ENCODE measurements around the gene TMEM95.

Gene TMEM95

DNA sequence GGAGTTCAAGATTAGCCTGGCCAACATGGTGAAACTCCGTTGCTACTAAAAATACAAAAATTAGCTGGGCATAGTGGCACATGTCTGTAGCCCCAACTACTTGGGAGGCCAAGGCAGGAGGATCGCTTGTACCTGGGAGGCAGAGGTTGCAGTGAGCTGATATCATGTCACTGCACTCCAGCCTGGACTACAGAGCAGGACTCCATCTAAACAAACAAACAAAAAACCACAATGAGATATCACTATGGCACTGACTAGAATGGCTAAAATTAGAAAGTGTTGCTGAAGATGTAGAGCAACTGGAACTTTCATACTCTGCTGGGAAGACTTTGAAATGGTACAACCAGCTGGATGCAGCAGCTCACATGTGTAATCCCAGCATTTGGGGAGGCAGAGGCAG is 19.4 kb downstream of the TMEM95 start:
- DNase-seq (ENCODE audit: low read depth in 2 of 2) = no peak

DNA sequence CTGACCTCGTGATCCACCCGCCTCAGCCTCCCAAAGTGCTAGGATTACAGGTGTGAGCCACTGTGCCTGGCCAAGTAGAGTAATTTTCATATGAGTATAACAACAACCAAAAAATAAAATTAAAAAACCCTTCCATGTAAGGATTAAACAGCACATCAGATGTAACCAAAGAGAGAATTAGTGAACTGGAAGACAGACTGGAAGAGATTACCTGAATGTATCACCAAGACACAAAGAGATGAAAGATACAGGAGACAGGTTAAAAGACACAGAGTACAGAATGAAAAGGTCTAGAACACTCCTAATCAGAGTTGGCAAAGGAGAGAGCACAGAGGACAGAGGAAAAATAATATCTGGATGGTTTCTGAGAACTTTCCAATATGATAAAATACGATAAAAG is 24.2 kb downstream of the TMEM95 start:
- no peak for DNase-seq (ENCODE audit: low read depth in 2 of 2)

DNA sequence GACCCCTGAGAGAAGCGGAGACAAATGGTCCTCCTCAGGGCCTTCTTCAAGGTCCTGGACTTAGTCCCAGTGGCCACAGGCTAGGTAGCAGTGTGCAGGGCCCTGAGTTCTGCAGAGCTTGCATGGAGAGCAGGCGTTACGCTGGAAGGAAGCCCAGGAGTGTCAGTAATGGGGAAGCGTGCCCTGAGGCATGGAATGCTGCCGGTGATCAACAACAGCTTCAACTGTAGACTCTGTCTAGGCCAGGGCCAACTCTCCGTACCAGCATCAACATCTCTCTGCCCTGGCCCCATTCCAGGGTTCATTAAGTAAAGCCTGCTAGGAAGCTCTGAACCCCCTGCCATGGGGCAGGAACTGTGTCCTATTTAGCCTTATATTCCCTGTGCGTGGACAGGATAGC is 25.4 kb downstream of the TMEM95 start:
- DNase-seq (ENCODE audit: low read depth in 2 of 2) = no peak

DNA sequence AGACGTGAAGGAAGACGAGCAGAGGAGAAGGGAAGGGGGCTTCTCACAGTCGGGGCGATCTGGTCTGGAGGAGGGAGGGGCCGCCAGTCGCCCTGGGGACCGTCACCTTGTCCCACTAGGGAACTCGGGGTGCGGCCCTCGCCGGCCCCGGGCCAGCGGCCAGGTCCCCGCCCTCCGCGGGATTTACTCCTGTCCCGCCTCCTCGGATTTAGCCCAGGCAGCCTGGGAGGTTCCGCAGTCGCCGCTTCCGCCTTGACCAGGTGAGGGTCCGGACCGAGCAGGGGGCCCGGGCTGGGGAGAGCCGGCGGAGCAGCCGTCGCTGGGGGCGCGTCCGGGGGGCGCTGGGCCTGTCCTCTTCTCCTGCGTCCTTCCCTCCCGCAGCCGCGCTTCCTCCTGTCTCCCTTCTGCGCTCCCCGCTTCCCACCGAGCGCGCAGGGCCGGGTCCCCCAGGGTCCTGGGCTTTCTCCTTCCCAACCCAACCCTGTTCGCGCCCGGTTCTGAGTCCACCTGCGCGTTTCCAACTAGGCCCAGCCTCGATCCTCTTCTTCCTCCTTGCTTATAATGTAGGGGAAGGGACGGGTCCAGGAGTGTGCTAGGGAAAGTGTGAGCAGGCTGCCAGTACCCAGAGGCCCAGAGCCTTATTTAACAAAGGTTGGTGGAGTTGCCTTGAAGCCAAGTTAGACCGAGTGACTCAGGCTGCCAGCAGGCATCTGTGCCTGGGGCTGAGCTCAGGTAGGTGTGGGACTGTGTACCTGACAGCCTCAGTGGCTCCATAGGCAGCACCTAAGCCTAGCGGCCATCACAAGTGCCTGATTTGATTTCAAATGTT is 26.1 kb downstream of the TMEM95 start, which contains the start of gene TNK1:
Gene TNK1 (plus strand): TSS at position 235 of the 829 bp plus-strand sequence. CDS start 1,838 bp downstream, outside the sequence.
- DNase-seq (ENCODE audit: low read depth in 2 of 2) = no peak

DNA sequence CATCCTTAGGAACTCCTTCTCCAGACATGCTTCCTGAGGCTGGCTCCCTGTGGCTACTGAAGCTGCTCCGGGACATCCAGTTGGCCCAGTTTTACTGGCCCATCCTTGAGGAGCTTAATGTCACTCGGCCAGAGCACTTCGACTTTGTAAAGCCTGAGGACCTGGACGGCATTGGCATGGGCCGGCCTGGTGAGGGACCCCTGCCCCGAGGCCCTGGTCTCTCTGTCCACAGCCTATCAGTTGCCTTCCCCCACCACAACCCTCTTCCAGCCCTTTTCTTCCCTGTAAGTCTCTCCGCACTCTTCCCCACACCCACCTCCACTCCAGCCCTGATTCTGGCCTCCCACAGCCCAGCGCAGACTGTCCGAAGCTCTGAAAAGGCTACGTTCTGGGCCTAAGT is 27.9 kb downstream of the TMEM95 start:
- DNase-seq (ENCODE audit: low read depth in 2 of 2) = no peak

DNA sequence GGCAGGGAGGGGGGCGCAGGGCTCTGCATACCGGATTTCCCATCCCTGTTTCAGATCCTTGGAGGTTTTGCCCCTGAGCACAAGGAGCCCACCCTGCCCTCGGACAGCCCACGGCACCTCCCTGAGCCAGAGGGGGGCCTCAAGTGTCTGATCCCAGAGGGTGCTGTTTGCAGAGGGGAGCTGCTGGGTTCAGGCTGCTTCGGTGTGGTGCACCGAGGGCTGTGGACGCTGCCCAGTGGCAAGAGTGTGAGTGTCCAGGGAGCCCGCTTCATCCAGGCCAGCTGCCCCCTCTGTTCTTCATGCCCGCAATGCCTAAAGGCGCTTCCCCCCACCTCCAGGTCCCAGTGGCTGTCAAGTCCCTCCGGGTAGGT is 28.4 kb downstream of the TMEM95 start:
- DNase-seq (ENCODE audit: low read depth in 2 of 2) = no peak

DNA sequence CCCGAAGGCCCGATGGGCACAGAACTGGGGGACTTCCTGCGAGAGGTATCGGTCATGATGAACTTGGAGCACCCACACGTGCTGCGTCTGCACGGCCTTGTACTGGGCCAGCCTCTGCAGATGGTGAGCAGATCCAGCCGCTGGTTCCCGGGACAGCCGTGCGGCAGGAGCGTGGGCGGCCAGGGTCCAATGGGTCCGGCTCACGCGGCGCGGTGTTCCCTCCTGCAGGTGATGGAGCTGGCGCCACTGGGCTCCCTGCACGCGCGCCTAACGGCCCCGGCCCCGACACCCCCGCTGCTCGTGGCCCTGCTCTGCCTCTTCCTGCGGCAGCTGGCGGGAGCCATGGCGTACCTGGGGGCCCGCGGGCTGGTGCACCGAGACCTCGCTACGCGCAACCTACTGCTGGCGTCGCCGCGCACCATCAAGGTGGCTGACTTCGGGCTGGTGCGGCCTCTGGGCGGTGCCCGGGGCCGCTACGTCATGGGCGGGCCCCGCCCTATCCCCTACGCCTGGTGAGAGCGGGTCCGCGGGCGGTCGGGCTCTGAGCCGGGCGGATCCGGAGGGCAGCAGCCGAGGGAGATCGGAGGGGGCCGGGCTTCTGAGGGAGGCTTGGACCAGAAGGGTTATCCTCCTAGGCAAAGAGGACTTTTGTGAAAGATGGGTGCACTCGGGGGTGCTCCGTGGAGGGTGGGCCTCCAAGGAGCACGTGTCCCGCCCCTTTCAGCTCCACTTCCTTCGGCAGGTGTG is 29.0 kb downstream of the TMEM95 start:
- DNase-seq (ENCODE audit: low read depth in 2 of 2) = peak; percentile 60 to 64

DNA sequence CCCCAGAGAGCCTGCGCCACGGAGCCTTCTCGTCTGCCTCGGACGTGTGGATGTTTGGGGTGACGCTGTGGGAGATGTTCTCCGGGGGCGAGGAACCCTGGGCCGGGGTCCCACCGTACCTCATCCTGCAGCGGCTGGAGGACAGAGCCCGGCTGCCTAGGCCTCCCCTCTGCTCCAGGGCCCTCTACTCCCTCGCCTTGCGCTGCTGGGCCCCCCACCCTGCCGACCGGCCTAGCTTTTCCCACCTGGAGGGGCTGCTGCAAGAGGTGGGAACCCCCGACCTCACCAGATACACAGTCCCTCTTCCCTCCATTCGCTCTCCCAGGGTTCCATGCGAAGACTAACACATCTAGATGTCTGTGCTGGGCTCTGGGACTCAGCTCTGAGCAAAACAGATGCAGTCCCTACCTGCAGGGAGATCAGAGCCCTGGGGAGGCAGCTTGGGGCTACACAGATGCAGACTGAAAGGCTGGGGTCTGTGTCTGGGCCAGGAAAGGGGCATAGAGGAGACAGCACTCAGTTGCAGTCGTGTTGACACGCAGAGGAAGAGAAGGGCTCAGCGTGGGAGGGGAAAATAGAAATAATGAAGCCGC is 29.6 kb downstream of the TMEM95 start:
- no peak for DNase-seq (ENCODE audit: low read depth in 2 of 2)

DNA sequence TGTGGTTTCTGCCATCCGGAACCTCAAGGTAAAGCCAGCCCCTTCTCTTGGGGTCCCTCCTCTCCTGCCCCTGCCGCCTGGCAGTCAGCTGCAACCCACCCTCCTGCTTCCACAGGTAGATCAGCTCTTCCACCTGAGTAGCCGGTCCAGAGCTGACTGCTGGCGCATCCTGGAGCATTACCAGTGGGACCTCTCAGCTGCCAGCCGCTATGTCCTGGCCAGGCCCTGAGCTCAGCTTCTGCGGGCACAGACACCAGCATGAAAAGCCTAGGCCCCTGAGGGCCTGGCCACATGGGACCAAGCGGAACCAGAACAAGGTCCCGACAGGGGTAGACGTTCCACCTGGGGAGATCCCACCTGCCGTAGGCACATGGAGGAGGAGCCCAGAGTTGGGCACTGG is 33.9 kb downstream of the TMEM95 start:
- no peak for DNase-seq (ENCODE audit: low read depth in 2 of 2)

DNA sequence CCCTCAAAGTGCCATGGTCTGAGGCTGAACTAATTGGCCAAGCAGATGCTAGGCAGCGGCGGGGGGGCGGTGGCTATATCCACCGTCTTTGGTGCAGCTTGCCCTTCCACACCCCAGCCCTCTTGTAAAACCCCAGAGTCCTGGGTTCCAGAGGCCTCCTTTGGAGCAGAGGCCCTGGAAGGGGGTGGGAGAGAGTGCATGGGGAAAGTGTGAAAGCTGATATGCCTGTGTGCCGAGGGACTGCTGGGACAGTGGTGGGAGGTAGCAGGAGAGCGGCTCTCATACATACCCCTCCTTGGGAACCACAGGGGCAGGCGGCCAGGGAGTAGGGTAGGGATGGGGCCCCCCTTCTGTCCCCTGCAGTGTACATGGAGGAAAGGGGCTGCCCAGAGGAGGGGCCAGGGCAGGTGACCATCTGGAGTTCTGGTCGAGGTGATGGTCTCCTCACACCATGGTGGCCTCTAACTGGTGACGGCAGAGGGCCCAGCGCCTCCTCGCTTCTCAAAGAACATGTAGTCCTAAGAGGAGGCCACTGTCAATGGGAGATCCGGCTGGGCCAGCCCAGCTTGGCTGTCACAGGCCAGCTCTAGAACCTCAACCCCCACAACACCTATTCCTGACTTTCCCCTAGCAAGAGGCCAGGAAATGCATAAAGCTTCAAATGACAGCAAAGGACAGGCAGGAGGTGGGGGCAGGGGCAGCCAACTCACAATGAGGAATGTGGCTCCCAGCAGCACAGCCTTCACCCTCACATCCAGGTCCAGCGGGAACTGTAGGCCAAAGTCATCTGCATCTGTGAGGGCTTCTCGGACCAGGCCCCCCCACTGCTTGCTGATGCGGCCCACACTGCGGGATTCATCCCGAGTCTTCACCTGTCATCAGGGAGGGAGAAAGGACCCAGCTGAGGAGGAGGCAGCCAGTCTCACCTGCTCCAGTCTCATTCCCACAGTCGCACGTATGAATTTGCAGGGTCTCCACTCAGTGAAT is 35.3 kb downstream of the TMEM95 start:
- DNase-seq (ENCODE audit: low read depth in 2 of 2) = no peak

DNA sequence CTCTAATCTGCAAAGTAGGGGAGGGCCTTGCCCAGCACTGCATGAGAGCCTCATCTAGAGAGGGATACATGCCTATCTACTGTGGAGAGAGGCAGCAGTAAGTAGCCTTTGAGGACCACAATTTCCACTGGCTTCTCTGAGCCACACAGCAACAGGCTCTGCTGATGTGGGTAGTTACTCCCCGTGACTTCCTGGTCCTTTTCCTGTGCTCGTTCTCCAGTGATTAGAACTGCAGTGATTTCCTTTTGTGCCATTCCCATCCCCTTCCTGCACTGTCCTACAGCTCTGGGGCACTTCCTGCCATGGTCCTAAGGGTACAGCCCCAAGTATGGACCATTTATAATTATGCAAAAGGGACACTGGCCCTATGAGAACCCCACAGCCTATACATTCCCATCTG is 36.4 kb downstream of the TMEM95 start:
- DNase-seq (ENCODE audit: low read depth in 2 of 2) = no peak

DNA sequence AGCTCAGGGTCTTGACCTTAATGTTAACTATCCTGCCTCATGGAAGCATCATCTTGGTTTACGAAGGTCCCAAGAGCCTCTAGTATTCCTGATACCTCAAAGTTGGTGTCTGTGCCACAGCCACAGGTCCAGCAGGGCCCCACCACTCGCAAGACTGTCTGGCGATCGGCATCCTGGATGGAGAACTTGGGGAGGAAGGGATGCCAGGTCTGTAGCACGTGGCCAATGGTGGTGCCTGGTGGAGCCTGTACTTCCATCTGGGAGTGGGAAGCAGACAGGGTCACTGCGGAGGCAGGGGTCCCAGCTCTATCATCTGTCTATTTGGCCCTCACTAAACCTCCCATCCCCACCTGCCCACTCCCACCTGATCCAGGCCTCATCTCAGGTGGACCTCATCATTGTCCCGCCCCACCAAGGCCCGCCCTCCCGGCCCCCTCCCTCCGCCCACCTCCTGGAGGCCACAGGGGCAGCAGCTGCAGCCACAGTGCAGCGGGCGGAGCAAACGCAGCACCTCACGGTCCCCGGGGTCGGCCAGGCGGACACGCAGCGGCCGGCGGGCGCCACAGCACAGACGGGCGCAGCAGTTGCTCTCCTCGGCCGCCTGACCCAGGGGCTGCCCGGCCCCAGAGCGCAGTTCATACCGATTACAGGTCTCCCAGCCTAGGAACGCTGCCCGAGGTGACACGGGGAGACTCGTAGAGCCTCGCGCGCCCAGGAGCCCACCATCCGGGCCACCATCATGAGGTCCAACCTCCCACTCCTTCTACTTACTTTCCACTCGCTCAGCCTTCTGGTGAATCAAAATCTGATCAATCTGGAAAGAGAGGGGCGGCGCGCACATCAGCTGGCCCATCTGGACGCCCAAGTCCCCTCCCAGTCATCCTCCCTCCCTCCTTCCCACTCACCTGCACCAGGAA is 38.0 kb downstream of the TMEM95 start:
- no peak for DNase-seq (ENCODE audit: low read depth in 2 of 2)

DNA sequence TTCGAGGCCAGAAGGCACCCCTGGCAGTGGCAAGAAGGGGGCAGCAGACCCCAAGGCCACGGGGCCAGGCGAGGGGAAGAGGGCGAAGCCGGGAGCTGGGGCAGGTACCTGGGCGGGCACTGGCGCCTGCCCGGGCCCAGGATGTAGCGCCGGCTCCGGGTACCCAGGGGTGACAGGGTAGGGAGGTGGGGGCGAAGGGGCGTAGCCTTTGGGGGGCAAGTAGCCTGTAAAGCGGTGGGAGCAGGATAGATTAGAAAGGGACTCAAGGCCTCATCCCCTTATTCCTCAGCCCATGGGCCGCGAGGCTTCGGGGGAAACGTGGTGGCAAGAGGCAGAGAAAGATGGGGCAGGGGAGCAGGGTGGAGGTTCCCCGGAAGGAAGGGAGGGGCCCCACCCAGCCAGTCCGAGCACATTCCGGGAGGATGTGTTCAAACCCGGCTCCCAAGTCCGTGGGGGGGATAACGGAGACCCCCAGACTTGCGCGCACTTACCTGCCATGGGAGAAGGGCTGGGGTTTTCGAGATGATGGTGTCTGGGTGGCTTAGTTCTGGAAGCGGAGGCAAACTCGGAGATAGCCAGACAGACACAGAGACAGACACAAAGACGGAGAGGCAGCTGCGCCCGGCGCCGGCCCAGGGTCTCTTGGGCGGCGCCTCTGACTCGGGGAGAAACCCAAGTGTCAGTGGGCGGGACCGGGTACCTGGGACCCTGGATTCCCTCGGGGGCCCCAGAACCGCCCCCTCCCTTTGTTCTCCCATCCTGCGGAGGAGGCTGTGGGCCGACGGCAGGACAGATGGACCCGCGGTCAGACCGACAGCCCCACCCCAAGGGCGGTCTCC is 38.9 kb downstream of the TMEM95 start:
- peak in 1 of 2 donors; percentile 45 for DNase-seq (ENCODE audit: low read depth in 2 of 2)

DNA sequence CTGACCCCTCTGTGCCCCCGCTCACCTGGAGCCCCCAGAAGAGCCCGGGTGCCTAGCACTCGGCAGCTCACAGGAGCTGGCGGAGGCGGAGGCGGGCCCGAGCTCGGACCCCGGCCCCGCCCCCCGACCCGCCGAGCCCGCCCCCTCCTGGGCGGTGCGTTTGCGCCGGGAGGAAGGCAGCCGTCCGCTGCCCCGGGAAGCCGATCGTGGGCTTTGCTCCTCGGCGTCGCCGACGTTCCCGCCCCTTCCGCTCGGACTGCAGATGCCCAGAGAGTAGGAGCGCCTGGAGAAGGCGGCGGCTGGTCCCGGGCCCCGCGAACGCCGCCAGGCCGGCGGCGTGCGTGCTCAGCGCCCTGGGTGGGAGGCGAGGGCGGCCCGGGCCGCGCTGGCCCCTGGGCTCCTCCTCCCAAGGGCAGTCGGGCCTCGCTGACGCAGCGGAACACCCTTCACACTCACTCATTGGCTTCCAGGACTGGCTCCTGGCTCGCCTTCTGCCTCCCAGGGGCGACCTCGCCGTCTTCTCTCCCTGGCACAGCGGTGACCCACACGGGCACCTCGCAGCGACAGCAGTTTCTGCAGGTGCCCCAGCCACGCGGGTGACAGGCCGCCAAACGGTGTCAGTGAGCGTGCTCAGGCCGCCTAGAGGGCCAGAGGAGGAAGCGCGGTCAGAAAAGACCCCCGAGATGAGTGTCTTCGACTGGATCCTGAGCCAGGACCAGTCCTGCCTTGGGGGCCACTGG is 39.7 kb downstream of the TMEM95 start, which contains the start of gene PLSCR3:
Gene PLSCR3 (minus strand): TSS at position 74 of the 740 bp plus-strand sequence. CDS start 415 bp downstream, outside the sequence.
- peak; percentile 74 to 81 for DNase-seq (ENCODE audit: low read depth in 2 of 2)

DNA sequence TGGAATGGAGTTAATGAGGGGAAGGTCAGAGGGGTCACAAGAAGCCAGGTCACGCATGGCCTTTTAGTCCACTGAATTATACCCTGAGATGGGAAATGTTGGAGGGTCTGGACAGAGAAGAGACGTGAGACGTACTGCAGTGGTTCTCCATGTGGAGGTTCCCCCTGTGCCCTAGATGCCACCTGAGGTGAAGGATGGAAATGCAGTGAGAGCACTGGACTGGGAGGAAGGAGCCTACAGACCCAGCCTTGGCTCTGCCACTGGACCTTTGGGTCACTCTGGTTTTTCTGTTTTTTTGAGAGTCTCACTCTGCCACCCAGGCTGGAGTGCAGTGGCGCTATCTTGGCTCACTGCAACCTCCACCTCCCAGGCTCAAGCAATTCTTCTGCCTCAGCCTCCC is 41.2 kb downstream of the TMEM95 start:
- DNase-seq (ENCODE audit: low read depth in 2 of 2) = no peak

DNA sequence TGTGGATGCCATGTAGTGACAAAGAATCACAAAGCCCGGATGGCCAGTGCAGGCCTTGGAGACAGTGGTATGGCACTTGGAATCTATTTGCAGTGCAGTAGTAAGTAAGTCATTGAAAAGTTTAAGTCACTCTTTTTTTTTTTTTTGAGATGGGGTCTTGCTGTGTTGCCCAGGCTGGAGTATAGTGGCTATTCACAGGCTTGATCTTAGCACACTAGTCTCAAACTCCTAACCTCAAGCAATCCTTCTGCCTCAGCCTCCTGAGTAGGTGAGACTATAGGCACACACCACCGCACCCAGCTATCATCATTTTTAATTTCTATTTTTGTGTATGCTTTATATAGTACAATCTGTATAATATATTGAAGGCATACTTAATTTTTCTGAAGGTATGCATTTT is 43.7 kb downstream of the TMEM95 start:
- DNase-seq (ENCODE audit: low read depth in 2 of 2) = no peak

DNA sequence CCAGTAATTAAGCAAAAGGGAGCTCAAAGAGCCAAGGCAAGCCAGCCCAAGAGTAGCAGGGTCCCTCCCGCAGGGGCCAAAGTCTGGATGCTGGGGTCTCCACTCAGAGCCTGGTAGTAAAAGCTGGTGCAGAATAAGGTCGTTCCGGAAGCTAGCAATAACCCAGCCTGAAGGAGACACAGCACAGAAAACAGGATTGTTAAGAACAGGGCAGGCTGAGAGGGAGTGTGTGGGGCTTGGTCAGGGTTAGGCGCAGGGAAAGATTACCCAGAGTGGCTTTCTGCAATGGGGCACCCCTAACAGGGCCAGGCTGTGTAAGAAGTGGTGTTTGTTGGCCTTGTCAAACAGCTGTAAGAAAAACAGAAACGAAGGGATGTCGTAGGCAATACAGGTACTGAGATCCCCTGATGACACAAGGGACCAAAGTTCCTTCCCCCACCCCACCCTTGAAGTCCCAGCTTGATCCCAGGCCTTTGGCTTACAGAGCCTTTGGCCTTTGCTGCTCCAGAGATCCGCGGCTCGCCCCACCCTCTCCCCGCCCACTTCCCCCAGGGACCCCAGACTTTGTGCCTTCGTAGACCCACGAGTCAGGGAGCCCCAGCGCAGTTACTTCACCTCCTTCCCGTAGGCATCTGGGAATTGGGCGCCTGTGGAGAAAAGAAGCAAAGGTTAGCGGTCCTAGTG is 48.2 kb downstream of the TMEM95 start:
- no peak for DNase-seq (ENCODE audit: low read depth in 2 of 2)

DNA sequence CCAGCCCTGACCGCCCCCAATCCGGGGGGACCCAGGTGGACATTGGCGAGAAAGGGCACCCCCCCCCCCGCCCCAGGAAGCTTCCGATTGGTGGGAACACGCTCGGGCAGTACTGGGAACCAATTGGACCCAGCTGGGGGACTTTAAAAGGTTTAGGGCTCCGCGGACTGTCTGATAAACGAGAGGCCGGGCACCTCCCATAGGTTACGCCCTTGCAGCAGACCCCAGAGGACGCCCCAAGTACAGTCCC is 48.7 kb downstream of the TMEM95 start:
- no peak for DNase-seq (ENCODE audit: low read depth in 2 of 2)

All from activated CD4-positive, alpha-beta T cell treated with anti-CD3 and anti-CD28 coated beads for 24 hours (primary cell).